ENCODE results near the gene SUPT5H. TPM values are rescaled to one million over a fixed set of nuclear protein-coding genes. Genes with fewer than 3 reads are reported as not detected.
A peak's percentile ranks its signal among the peaks of the same experiment; 100 is the strongest.

Gene SUPT5H
- total and polyA plus RNA-seq, 2 experiments from 2014 or later = 71.6 to 184 TPM

DNA sequence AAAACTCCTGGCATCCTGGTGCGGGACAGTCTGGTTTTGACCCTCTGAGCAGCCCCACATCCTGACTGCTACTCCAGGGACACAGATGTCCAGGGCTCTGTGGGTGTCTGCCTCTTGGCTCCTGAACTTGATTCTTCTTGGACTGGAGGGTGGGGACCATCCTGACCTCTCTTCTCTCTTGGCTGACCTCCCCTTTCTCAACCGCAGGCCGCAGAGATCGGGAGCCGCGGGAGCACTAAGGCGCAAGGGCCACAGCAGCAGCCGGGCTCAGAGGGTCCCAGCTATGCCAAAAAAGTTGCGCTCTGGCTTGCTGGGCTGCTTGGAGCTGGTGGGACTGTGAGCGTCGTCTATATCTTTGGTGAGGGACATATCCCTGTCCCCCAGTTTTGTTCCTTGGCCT is 36.3 kb downstream of the SUPT5H start:
- WGBS (ENCODE audit: low lambda C conversion rate, missing lambda C conversion rate) = 84% methylated on average over 11 of the region's 11 CpGs
- H3K4me2 ChIP-seq = peak overlapping the region; percentile 92
- H3K9me2 ChIP-seq (replicated peaks; ENCODE audit: insufficient read depth) = no peaks in the 10 kb centered on the region
- H3K9me3 ChIP-seq (ENCODE audit: low read depth) = no peaks in the 10 kb centered on the region
- no peak for TF ChIP-seq EZH2phosphoT487 (IDR thresholded peaks at IDR 0.05; ENCODE audit: low read depth, severe bottlenecking, unreplicated experiment)
- TF ChIP-seq, protein P1, sequence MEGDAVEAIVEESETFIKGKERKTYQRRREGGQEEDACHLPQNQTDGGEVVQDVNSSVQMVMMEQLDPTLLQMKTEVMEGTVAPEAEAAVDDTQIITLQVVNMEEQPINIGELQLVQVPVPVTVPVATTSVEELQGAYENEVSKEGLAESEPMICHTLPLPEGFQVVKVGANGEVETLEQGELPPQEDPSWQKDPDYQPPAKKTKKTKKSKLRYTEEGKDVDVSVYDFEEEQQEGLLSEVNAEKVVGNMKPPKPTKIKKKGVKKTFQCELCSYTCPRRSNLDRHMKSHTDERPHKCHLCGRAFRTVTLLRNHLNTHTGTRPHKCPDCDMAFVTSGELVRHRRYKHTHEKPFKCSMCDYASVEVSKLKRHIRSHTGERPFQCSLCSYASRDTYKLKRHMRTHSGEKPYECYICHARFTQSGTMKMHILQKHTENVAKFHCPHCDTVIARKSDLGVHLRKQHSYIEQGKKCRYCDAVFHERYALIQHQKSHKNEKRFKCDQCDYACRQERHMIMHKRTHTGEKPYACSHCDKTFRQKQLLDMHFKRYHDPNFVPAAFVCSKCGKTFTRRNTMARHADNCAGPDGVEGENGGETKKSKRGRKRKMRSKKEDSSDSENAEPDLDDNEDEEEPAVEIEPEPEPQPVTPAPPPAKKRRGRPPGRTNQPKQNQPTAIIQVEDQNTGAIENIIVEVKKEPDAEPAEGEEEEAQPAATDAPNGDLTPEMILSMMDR (IDR thresholded peaks at IDR 0.05; ENCODE audit: poor library complexity) = no peak
- TF ChIP-seq EZH2 (IDR thresholded peaks at IDR 0.05; ENCODE audit: borderline replicate concordance) = no peak
- peak overlapping the region; percentile 97 for H3K27ac ChIP-seq
- DNase-seq (ENCODE audit: low spot score) = no peak
- no peaks in the 10 kb centered on the region for H3K36me3 ChIP-seq (replicated peaks; ENCODE audit: insufficient read depth, low read depth)
- no peaks in the 10 kb centered on the region for H4K20me1 ChIP-seq (ENCODE audit: insufficient read depth, poor library complexity, severe bottlenecking)
- peaks cover 12% of the 10 kb centered on the region for H3K4me1 ChIP-seq (ENCODE audit: insufficient read depth)
- H2AFZ ChIP-seq = no peak overlapping the region
- peak overlapping the region; percentile 74 for H3K4me3 ChIP-seq
- no peaks in the 10 kb centered on the region for H3K27me3 ChIP-seq
- H3K79me2 ChIP-seq = peaks cover 23% of the 10 kb centered on the region

DNA sequence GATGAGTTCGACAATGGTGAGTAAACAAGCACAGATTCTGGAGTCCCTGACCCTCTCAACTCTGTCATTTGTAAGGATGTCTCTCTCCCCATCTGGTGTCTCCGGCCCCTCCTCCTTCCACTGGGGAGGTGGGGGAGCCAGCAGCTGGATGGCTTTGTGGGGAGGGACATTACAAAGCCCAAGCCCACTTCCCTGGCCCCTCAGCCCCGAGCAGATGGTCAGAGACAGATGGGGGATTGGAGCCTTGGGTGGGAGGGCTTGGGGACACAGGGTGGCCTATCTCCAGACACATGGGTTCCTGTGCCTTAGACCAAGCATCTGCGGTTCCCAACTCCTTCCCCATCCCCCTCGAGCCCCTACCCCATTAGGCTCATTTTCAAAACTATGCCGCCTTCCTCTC is 37.8 kb downstream of the SUPT5H start:
- Histone ChIP-seq H3K36me3 (replicated peaks; ENCODE audit: insufficient read depth, low read depth) (no peaks in the 10 kb centered on the region), H3K4me3 (no peak overlapping the region), H3K27me3 (no peaks in the 10 kb centered on the region), H3K27ac (no peak overlapping the region), H3K4me2 (no peak overlapping the region), H4K20me1 (ENCODE audit: insufficient read depth, poor library complexity, severe bottlenecking) (no peaks in the 10 kb centered on the region), H3K9me3 (ENCODE audit: low read depth) (no peaks in the 10 kb centered on the region), H3K9me2 (replicated peaks; ENCODE audit: insufficient read depth) (no peaks in the 10 kb centered on the region), H2AFZ (no peak overlapping the region), H3K79me2 (peaks cover 23% of the 10 kb centered on the region), H3K4me1 (ENCODE audit: insufficient read depth) (peaks cover 12% of the 10 kb centered on the region)
- DNase-seq (ENCODE audit: low spot score) = no peak
- WGBS (ENCODE audit: low lambda C conversion rate, missing lambda C conversion rate) = 100% methylated on average over 3 of the region's 6 CpGs
- TF ChIP-seq EZH2phosphoT487 (IDR thresholded peaks at IDR 0.05; ENCODE audit: low read depth, severe bottlenecking, unreplicated experiment) (no peak), EZH2 (IDR thresholded peaks at IDR 0.05; ENCODE audit: borderline replicate concordance) (no peak)
- TF ChIP-seq, protein P1 (IDR thresholded peaks at IDR 0.05; ENCODE audit: poor library complexity) = no peak

DNA sequence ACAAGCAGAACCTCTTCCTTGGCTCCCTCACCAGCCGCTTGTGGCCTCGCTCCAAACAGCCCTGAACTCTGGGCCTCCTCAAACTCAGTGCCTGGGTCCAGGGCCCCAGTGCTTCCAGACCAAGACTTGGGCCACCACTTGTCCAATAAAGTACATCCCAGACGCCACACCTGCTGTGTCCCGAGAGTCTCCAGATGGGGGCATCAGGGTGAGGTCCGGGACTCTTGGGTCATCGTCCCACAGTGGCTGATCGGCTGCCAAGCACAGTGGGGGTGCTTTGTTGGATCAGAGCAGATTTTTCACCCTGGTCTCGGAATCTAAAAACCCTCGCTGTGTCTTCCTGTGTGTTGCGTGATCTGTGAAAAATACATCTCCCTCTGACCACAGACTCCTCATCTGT is 44.4 kb downstream of the SUPT5H start:
- Histone ChIP-seq H3K9me3 (ENCODE audit: low read depth) (no peaks in the 10 kb centered on the region), H3K9me2 (replicated peaks; ENCODE audit: insufficient read depth) (no peaks in the 10 kb centered on the region), H3K27me3 (no peaks in the 10 kb centered on the region), H3K27ac (no peak overlapping the region), H3K4me3 (no peak overlapping the region), H3K4me1 (ENCODE audit: insufficient read depth) (no peaks in the 10 kb centered on the region), H3K4me2 (no peak overlapping the region), H2AFZ (no peak overlapping the region), H4K20me1 (ENCODE audit: insufficient read depth, poor library complexity, severe bottlenecking) (no peaks in the 10 kb centered on the region), H3K36me3 (replicated peaks; ENCODE audit: insufficient read depth, low read depth) (no peaks in the 10 kb centered on the region), H3K79me2 (no peaks in the 10 kb centered on the region)
- TF ChIP-seq EZH2 (IDR thresholded peaks at IDR 0.05; ENCODE audit: borderline replicate concordance) = no peak
- TF ChIP-seq, protein P1 (IDR thresholded peaks at IDR 0.05; ENCODE audit: poor library complexity) = no peak
- 87% methylated on average over 10 of the region's 10 CpGs for WGBS (ENCODE audit: low lambda C conversion rate, missing lambda C conversion rate)
- DNase-seq (ENCODE audit: low spot score) = no peak

DNA sequence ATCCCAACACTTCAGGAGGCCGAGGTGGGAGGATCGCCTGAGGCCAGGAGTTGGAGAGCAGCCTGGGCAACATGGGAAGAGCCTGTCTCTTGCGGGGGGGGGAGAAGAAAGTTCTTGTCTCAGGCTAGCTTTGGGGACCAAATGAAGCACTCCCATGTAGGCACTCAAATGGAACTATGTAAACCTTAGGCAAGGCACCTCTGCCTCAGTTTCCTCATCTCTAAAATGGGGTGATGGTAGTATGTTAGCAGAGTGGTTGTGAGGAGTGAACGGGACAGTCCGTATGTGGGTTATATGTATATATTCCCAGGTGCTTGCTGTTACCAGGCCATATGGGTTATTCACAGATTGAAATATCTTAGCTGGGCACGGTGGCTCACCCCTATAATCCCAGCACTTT is 46.8 kb downstream of the SUPT5H start:
- no peak overlapping the region for H3K4me2 ChIP-seq
- H3K79me2 ChIP-seq = no peaks in the 10 kb centered on the region
- H3K27me3 ChIP-seq = peaks cover 11% of the 10 kb centered on the region
- H3K27ac ChIP-seq = no peak overlapping the region
- no peaks in the 10 kb centered on the region for H3K9me3 ChIP-seq (ENCODE audit: low read depth)
- no peak for TF ChIP-seq EZH2 (IDR thresholded peaks at IDR 0.05; ENCODE audit: borderline replicate concordance)
- TF ChIP-seq EZH2phosphoT487 (IDR thresholded peaks at IDR 0.05; ENCODE audit: low read depth, severe bottlenecking, unreplicated experiment) = no peak
- TF ChIP-seq, protein P1 (IDR thresholded peaks at IDR 0.05; ENCODE audit: poor library complexity) = no peak
- H3K36me3 ChIP-seq (replicated peaks; ENCODE audit: insufficient read depth, low read depth) = no peaks in the 10 kb centered on the region
- no peaks in the 10 kb centered on the region for H4K20me1 ChIP-seq (ENCODE audit: insufficient read depth, poor library complexity, severe bottlenecking)
- DNase-seq (ENCODE audit: low spot score) = no peak
- no peak overlapping the region for H3K4me3 ChIP-seq
- H3K9me2 ChIP-seq (replicated peaks; ENCODE audit: insufficient read depth) = no peaks in the 10 kb centered on the region
- no peak overlapping the region for H2AFZ ChIP-seq
- no peaks in the 10 kb centered on the region for H3K4me1 ChIP-seq (ENCODE audit: insufficient read depth)
- WGBS (ENCODE audit: low lambda C conversion rate, missing lambda C conversion rate) = 98% methylated on average over 5 of the region's 6 CpGs

Data from hepatocyte (in vitro differentiated cells).